ENCODE measurements around the gene DLGAP1. TPM values are rescaled to one million over a fixed set of nuclear protein-coding genes. Genes with fewer than 3 reads are reported as not detected.

Gene DLGAP1
- total and polyA plus RNA-seq, 5 donors from 2014 or later = 0.11 to 5.4 (median 0.68) TPM

GRCh38 chr18:4270016-4270415 is 185.1 kb downstream of the DLGAP1 start:
- Histone ChIP-seq H3K27ac (ENCODE audit: insufficient read depth, low read length, poor library complexity, severe bottlenecking) (no peak overlapping the region), H3K4me1 (ENCODE audit: control insufficient read depth, insufficient read depth, low read length, poor library complexity, severe bottlenecking) (no peaks in the 10 kb centered on the region), H3K36me3 (ENCODE audit: control insufficient read depth, insufficient read depth, low read length) (no peaks in the 10 kb centered on the region), H3K27me3 (ENCODE audit: control insufficient read depth, insufficient read depth, low read length) (no peaks in the 10 kb centered on the region), H3K9me3 (ENCODE audit: control insufficient read depth in 2 of 2, low read length in 2 of 2) (no peaks in the 10 kb centered on the region), H3K4me3 (ENCODE audit: low read depth, low read length) (no peak overlapping the region)
- Mint-ChIP-seq H3K4me1 (peaks cover 0 to under 1% (median 0%) of the 10 kb centered on the region in 4 donors), H3K36me3 (no peaks in the 10 kb centered on the region), H3K27ac (no peak overlapping the region), H3K4me3 (no peak overlapping the region), H3K9me3 (peaks cover 0 to 6% (median 0%) of the 10 kb centered on the region in 7 donors), H3K27me3 (no peaks in the 10 kb centered on the region)
- ATAC-seq (ENCODE audit: low read depth in 2 of 2) (no peak), DNase-seq (no peak)

GRCh38 chr18:4267641-4268040 is 187.5 kb downstream of the DLGAP1 start:
- no peak for DNase-seq
- no peaks in the 10 kb centered on the region for H3K36me3 ChIP-seq (ENCODE audit: control insufficient read depth, insufficient read depth, low read length)
- H3K4me1 ChIP-seq (ENCODE audit: control insufficient read depth, insufficient read depth, low read length, poor library complexity, severe bottlenecking) = no peaks in the 10 kb centered on the region
- no peaks in the 10 kb centered on the region for H3K9me3 ChIP-seq (ENCODE audit: control insufficient read depth in 2 of 2, low read length in 2 of 2)
- no peaks in the 10 kb centered on the region for H3K27me3 ChIP-seq (ENCODE audit: control insufficient read depth, insufficient read depth, low read length)
- no peak overlapping the region for H3K27ac Mint-ChIP-seq
- no peaks in the 10 kb centered on the region for H3K27me3 Mint-ChIP-seq
- H3K9me3 Mint-ChIP-seq = peaks cover 0 to 4% (median 0%) of the 10 kb centered on the region in 7 donors
- no peaks in the 10 kb centered on the region for H3K36me3 Mint-ChIP-seq
- H3K4me3 ChIP-seq (ENCODE audit: low read depth, low read length) = no peak overlapping the region
- no peak overlapping the region for H3K27ac ChIP-seq (ENCODE audit: insufficient read depth, low read length, poor library complexity, severe bottlenecking)
- ATAC-seq (ENCODE audit: low read depth in 2 of 2) = no peak
- no peak overlapping the region for H3K4me3 Mint-ChIP-seq
- H3K4me1 Mint-ChIP-seq = no peaks in the 10 kb centered on the region

DNA sequence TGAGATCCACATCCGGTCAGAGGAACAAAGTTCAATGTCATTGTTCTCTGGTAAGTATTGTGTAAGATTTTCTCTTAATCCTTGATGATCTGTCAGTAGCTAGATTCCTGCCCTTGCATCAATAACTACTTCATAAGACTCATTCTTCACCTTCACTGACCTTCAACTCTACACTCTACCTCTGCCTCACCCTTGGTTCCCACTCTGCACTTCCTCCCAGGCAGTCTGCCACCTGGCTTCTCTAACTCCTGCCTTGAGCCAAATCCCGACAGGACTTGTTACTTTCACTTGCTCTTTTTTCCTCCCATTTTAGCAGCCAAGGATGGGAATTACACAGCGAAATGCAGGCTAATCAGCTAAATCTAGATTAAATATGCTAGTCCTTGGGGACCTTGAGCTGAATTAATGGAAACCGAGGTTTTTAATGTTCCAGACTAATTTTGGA is 190.7 kb downstream of the DLGAP1 start:
- Mint-ChIP-seq H3K9me3 (peaks cover 0 to 5% (median 2%) of the 10 kb centered on the region in 7 donors), H3K36me3 (no peaks in the 10 kb centered on the region), H3K4me1 (no peaks in the 10 kb centered on the region), H3K4me3 (no peak overlapping the region), H3K27me3 (no peaks in the 10 kb centered on the region), H3K27ac (no peak overlapping the region)
- no peak for ATAC-seq (ENCODE audit: low read depth in 2 of 2)
- Histone ChIP-seq H3K36me3 (ENCODE audit: control insufficient read depth, insufficient read depth, low read length) (no peaks in the 10 kb centered on the region), H3K4me3 (ENCODE audit: low read depth, low read length) (no peak overlapping the region), H3K27ac (ENCODE audit: insufficient read depth, low read length, poor library complexity, severe bottlenecking) (no peak overlapping the region), H3K4me1 (ENCODE audit: control insufficient read depth, insufficient read depth, low read length, poor library complexity, severe bottlenecking) (no peaks in the 10 kb centered on the region), H3K9me3 (ENCODE audit: control insufficient read depth in 2 of 2, low read length in 2 of 2) (no peaks in the 10 kb centered on the region), H3K27me3 (ENCODE audit: control insufficient read depth, insufficient read depth, low read length) (no peaks in the 10 kb centered on the region)
- DNase-seq = no peak

DNA sequence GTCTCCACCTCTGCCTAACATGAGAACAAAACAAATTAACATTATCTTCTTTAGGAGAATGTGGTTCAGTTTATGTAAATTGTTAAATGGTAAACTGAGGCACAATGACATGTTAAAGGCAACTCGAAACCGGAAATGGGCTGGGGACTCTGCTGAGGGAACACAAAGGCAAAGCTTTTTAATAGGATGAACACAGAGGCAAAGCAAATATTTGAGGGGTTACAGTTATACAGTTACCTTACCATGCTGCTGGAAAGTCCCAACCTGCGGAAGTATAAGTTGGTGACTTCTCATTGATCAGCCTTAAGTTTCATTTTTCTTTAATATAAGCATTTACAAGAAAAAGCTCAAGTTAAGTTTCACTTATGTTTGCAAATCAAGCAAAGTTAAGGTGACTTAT is 195.0 kb downstream of the DLGAP1 start:
- no peak for ATAC-seq (ENCODE audit: low read depth in 2 of 2)
- no peak overlapping the region for H3K4me3 Mint-ChIP-seq
- H3K4me3 ChIP-seq (ENCODE audit: low read depth, low read length) = no peak overlapping the region
- no peaks in the 10 kb centered on the region for H3K4me1 Mint-ChIP-seq
- H3K4me1 ChIP-seq (ENCODE audit: control insufficient read depth, insufficient read depth, low read length, poor library complexity, severe bottlenecking) = no peaks in the 10 kb centered on the region
- H3K9me3 ChIP-seq (ENCODE audit: control insufficient read depth in 2 of 2, low read length in 2 of 2) = no peaks in the 10 kb centered on the region
- H3K27ac ChIP-seq (ENCODE audit: insufficient read depth, low read length, poor library complexity, severe bottlenecking) = no peak overlapping the region
- no peaks in the 10 kb centered on the region for H3K36me3 Mint-ChIP-seq
- peaks cover 0 to 6% (median 1%) of the 10 kb centered on the region in 7 donors for H3K9me3 Mint-ChIP-seq
- no peaks in the 10 kb centered on the region for H3K36me3 ChIP-seq (ENCODE audit: control insufficient read depth, insufficient read depth, low read length)
- DNase-seq = peak in 1 of 3 donors; percentile 20
- no peaks in the 10 kb centered on the region for H3K27me3 ChIP-seq (ENCODE audit: control insufficient read depth, insufficient read depth, low read length)
- H3K27me3 Mint-ChIP-seq = no peaks in the 10 kb centered on the region
- H3K27ac Mint-ChIP-seq = no peak overlapping the region

DNA sequence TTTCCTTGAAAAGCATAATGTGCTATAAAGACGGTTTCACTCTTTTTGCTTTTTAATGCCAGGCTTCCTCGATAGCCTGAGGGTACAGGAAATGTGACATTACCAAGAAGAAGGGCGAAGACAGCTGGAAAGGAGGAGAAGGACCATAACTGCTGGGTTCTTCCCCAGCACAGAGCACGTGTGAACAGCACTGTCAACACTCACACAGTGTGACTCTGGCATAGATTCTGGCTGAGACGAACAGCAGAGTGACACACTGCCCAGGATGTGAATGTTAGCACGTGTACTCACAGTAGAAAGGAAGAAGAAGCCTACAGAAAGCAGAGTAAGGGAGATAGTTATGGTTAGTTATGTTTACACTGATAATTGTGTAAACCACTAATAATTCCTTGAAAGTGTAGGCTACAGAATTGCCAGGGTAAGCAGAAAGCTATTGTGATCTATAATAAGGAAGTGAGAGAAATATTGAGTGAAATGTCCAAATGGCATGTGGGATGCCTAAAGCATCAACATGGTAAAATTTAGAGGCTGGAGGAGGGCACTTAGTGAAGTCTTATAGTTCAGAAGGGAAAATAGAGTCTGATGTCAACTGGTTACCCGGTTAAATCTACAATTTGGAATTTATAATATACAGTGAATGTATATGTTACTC is 198.2 kb downstream of the DLGAP1 start:
- no peaks in the 10 kb centered on the region for H3K36me3 Mint-ChIP-seq
- H3K9me3 ChIP-seq (ENCODE audit: control insufficient read depth in 2 of 2, low read length in 2 of 2) = no peaks in the 10 kb centered on the region
- no peaks in the 10 kb centered on the region for H3K36me3 ChIP-seq (ENCODE audit: control insufficient read depth, insufficient read depth, low read length)
- H3K4me3 ChIP-seq (ENCODE audit: low read depth, low read length) = no peak overlapping the region
- no peaks in the 10 kb centered on the region for H3K27me3 Mint-ChIP-seq
- H3K27me3 ChIP-seq (ENCODE audit: control insufficient read depth, insufficient read depth, low read length) = no peaks in the 10 kb centered on the region
- no peak overlapping the region for H3K27ac ChIP-seq (ENCODE audit: insufficient read depth, low read length, poor library complexity, severe bottlenecking)
- H3K4me1 Mint-ChIP-seq = no peaks in the 10 kb centered on the region
- peaks cover 0 to 5% (median 2%) of the 10 kb centered on the region in 7 donors for H3K9me3 Mint-ChIP-seq
- ATAC-seq (ENCODE audit: low read depth in 2 of 2) (no peak), DNase-seq (no peak)
- no peak overlapping the region for H3K4me3 Mint-ChIP-seq
- H3K4me1 ChIP-seq (ENCODE audit: control insufficient read depth, insufficient read depth, low read length, poor library complexity, severe bottlenecking) = no peaks in the 10 kb centered on the region
- H3K27ac Mint-ChIP-seq = peak overlapping the region in 1 of 3 donors; percentile 12

- Mint-ChIP-seq H3K4me1 (no peaks in the 10 kb centered on the region), H3K4me3 (no peak overlapping the region), H3K27ac (no peak overlapping the region), H3K27me3 (no peaks in the 10 kb centered on the region), H3K36me3 (no peaks in the 10 kb centered on the region), H3K9me3 (peaks cover 0 to 5% (median 1%) of the 10 kb centered on the region in 7 donors)
- H3K4me3 ChIP-seq (ENCODE audit: low read depth, low read length) = no peak overlapping the region
- DNase-seq = no peak
- H3K27me3 ChIP-seq (ENCODE audit: control insufficient read depth, insufficient read depth, low read length) = no peaks in the 10 kb centered on the region
- ATAC-seq (ENCODE audit: low read depth in 2 of 2) = no peak
- no peaks in the 10 kb centered on the region for H3K9me3 ChIP-seq (ENCODE audit: control insufficient read depth in 2 of 2, low read length in 2 of 2)
- no peak overlapping the region for H3K27ac ChIP-seq (ENCODE audit: insufficient read depth, low read length, poor library complexity, severe bottlenecking)
- H3K4me1 ChIP-seq (ENCODE audit: control insufficient read depth, insufficient read depth, low read length, poor library complexity, severe bottlenecking) = no peaks in the 10 kb centered on the region
- no peaks in the 10 kb centered on the region for H3K36me3 ChIP-seq (ENCODE audit: control insufficient read depth, insufficient read depth, low read length)
Measured at GRCh38 chr18:4254840-4255239, 200.3 kb downstream of the DLGAP1 start.

- no peak overlapping the region for H3K4me3 ChIP-seq (ENCODE audit: low read depth, low read length)
- no peak for ATAC-seq (ENCODE audit: low read depth in 2 of 2)
- H3K27me3 ChIP-seq (ENCODE audit: control insufficient read depth, insufficient read depth, low read length) = no peaks in the 10 kb centered on the region
- H3K27ac ChIP-seq (ENCODE audit: insufficient read depth, low read length, poor library complexity, severe bottlenecking) = no peak overlapping the region
- peaks cover 0 to 6% (median 4%) of the 10 kb centered on the region in 7 donors for H3K9me3 Mint-ChIP-seq
- H3K27me3 Mint-ChIP-seq = no peaks in the 10 kb centered on the region
- no peaks in the 10 kb centered on the region for H3K9me3 ChIP-seq (ENCODE audit: control insufficient read depth in 2 of 2, low read length in 2 of 2)
- H3K4me3 Mint-ChIP-seq = no peak overlapping the region
- no peaks in the 10 kb centered on the region for H3K4me1 Mint-ChIP-seq
- H3K36me3 ChIP-seq (ENCODE audit: control insufficient read depth, insufficient read depth, low read length) = no peaks in the 10 kb centered on the region
- H3K4me1 ChIP-seq (ENCODE audit: control insufficient read depth, insufficient read depth, low read length, poor library complexity, severe bottlenecking) = no peaks in the 10 kb centered on the region
- DNase-seq = no peak
- H3K27ac Mint-ChIP-seq = no peak overlapping the region
- no peaks in the 10 kb centered on the region for H3K36me3 Mint-ChIP-seq
Measured at GRCh38 chr18:4252829-4253228, 202.3 kb downstream of the DLGAP1 start.

- H3K4me1 Mint-ChIP-seq = no peaks in the 10 kb centered on the region
- no peaks in the 10 kb centered on the region for H3K9me3 ChIP-seq (ENCODE audit: control insufficient read depth in 2 of 2, low read length in 2 of 2)
Measured at GRCh38 chr18:4251873-4252272, 203.2 kb downstream of the DLGAP1 start.

More at GRCh38 chr18:4251873-4252272, 203.2 kb downstream of the DLGAP1 start:
- no peaks in the 10 kb centered on the region for H3K4me1 ChIP-seq (ENCODE audit: control insufficient read depth, insufficient read depth, low read length, poor library complexity, severe bottlenecking)
- DNase-seq (no peak), ATAC-seq (ENCODE audit: low read depth in 2 of 2) (no peak)
- no peak overlapping the region for H3K4me3 ChIP-seq (ENCODE audit: low read depth, low read length)
- Mint-ChIP-seq H3K27me3 (no peaks in the 10 kb centered on the region), H3K9me3 (peaks cover under 1 to 6% (median 4%) of the 10 kb centered on the region in 7 donors), H3K27ac (no peak overlapping the region), H3K4me3 (no peak overlapping the region), H3K36me3 (no peaks in the 10 kb centered on the region)
- no peak overlapping the region for H3K27ac ChIP-seq (ENCODE audit: insufficient read depth, low read length, poor library complexity, severe bottlenecking)
- no peaks in the 10 kb centered on the region for H3K36me3 ChIP-seq (ENCODE audit: control insufficient read depth, insufficient read depth, low read length)
- H3K27me3 ChIP-seq (ENCODE audit: control insufficient read depth, insufficient read depth, low read length) = no peaks in the 10 kb centered on the region

All from CD4-positive, CD25-positive, alpha-beta regulatory T cell (primary cell).